Activated CD4-positive, alpha-beta T cell treated with anti-CD3 and anti-CD28 coated beads for 1 hour (primary cell): ENCODE results near the gene KLHL35.

Experiments used
- DNase-seq: peaks from one replicate; pipeline ENCODE4 v3.0.0-alpha.2; 2020

Gene KLHL35

GRCh38 chr11:75440960-75441803 lies 8.2 kb upstream of the KLHL35 start:
- no peak for DNase-seq

- no peak for DNase-seq
Measured at GRCh38 chr11:75439495-75440120, 6.6 kb upstream of the KLHL35 start.

- no peak for DNase-seq
Measured at GRCh38 chr11:75439026-75439425, 6.0 kb upstream of the KLHL35 start.

- DNase-seq = no peak
Measured at GRCh38 chr11:75437966-75438659, 5.1 kb upstream of the KLHL35 start.

GRCh38 chr11:75436806-75437205 lies 3.8 kb upstream of the KLHL35 start:
- DNase-seq = no peak

GRCh38 chr11:75435571-75435925 lies 2.5 kb upstream of the KLHL35 start:
- no peak for DNase-seq

- no peak for DNase-seq
Measured at GRCh38 chr11:75434886-75435570, 2.0 kb upstream of the KLHL35 start.

- no peak for DNase-seq
Measured at GRCh38 chr11:75434051-75434450, 1.0 kb upstream of the KLHL35 start.

- no peak for DNase-seq
Measured at GRCh38 chr11:75433443-75433842, 440 bp upstream of the KLHL35 start.

- DNase-seq = no peak
Measured at GRCh38 chr11:75431533-75432525, 1.2 kb downstream of the KLHL35 start.

GRCh38 chr11:75430714-75431532 lies 2.1 kb downstream of the KLHL35 start:
- DNase-seq = no peak

GRCh38 chr11:75429902-75430713 lies 2.9 kb downstream of the KLHL35 start:
- peak; percentile 38 for DNase-seq

- DNase-seq = no peak
Measured at GRCh38 chr11:75429641-75429901, 3.4 kb downstream of the KLHL35 start.

GRCh38 chr11:75428989-75429640 lies 3.9 kb downstream of the KLHL35 start:
- no peak for DNase-seq

- DNase-seq = peak; percentile 55
Measured at GRCh38 chr11:75428281-75428724, 4.7 kb downstream of the KLHL35 start.

- no peak for DNase-seq
Measured at GRCh38 chr11:75427181-75427580, 5.8 kb downstream of the KLHL35 start.

GRCh38 chr11:75426720-75427086 lies 6.3 kb downstream of the KLHL35 start:
- DNase-seq = no peak

GRCh38 chr11:75425422-75425821 lies 7.6 kb downstream of the KLHL35 start:
- no peak for DNase-seq

GRCh38 chr11:75424396-75424795 lies 8.6 kb downstream of the KLHL35 start:
- DNase-seq = no peak

GRCh38 chr11:75423721-75424120 lies 9.3 kb downstream of the KLHL35 start:
- DNase-seq = no peak
